KMS-11 (cell line): Measurements from ENCODE around the gene NKD1.

Experiments
- H2AFZ ChIP-seq: fragments of 200-600 bp; sonication (generic); 2 replicates; pipeline ENCODE4 v1.6.1; 2016; ENCODE audit warnings: antibody characterized with exemption, mixed run types, low read depth
- H3K27ac ChIP-seq: fragments of 200-600 bp; sonication (generic); 2 replicates; pipeline ENCODE4 v1.6.1; 2016; ENCODE audit warnings: mild to moderate bottlenecking, mixed run types
- H3K27me3 ChIP-seq: fragments of 200-600 bp; sonication (generic); 2 replicates; pipeline ENCODE4 v1.6.1; 2017; ENCODE audit warnings: mild to moderate bottlenecking, low read depth, mixed run types, moderate library complexity; ENCODE audit not compliant: insufficient read depth
- H3K36me3 ChIP-seq: fragments of 200-600 bp; sonication (generic); 2 replicates; pipeline ENCODE4 v1.6.1; 2017; ENCODE audit warnings: mild to moderate bottlenecking, mixed run types; ENCODE audit not compliant: insufficient read depth
- H3K4me1 ChIP-seq: fragments of 200-600 bp; sonication (generic); 2 replicates; pipeline ENCODE4 v1.6.1; 2016; ENCODE audit warnings: mild to moderate bottlenecking, low read depth, mixed run types; ENCODE audit not compliant: poor library complexity, severe bottlenecking
- H3K4me2 ChIP-seq: fragments of 200-600 bp; sonication (generic); 2 replicates; pipeline ENCODE4 v1.7.0; 2016; ENCODE audit warnings: mild to moderate bottlenecking, mixed run types
- H3K4me3 ChIP-seq: fragments of 200-600 bp; sonication (generic); IDR thresholded peaks from 2 replicates; pipeline ENCODE4 v1.6.1; 2017; ENCODE audit warnings: low read depth, low read length, mixed read lengths; ENCODE audit not compliant: insufficient read depth
- H3K79me2 ChIP-seq: fragments of 200-600 bp; sonication (generic); 2 replicates; pipeline ENCODE4 v1.6.1; 2016; ENCODE audit warnings: low read depth, mixed run types; ENCODE audit not compliant: insufficient read depth
- H3K9ac ChIP-seq: fragments of 200-600 bp; sonication (generic); 2 replicates; pipeline ENCODE4 v1.6.1; 2016; ENCODE audit warnings: mild to moderate bottlenecking, mixed run types
- H4K20me1 ChIP-seq: fragments of 200-600 bp; sonication (generic); 2 replicates; pipeline ENCODE4 v1.6.1; 2016; ENCODE audit warnings: mild to moderate bottlenecking, mixed run types; ENCODE audit not compliant: insufficient read depth
- CTCF ChIP-seq: fragments of 200-600 bp; sonication (generic); conservative IDR thresholded peaks from 2 replicates; pipeline ENCODE4 v1.6.1; 2017; ENCODE audit warnings: low read depth, mild to moderate bottlenecking, antibody characterized with exemption, low read length, moderate library complexity, mixed read lengths

Gene NKD1

GRCh38 chr16:50641818-50642187, 93.6 kb downstream of the NKD1 start:
- Histone ChIP-seq H3K27ac (no peak overlapping the region), H2AFZ (no peak overlapping the region), H3K4me1 (no peaks in the 10 kb centered on the region), H4K20me1 (no peaks in the 10 kb centered on the region), H3K79me2 (no peaks in the 10 kb centered on the region), H3K27me3 (no peaks in the 10 kb centered on the region), H3K4me2 (no peak overlapping the region), H3K36me3 (no peaks in the 10 kb centered on the region), H3K9ac (no peak overlapping the region), H3K4me3 (no peak overlapping the region)
- TF ChIP-seq CTCF = no peak

GRCh38 chr16:50642349-50642748, 94.2 kb downstream of the NKD1 start:
- Histone ChIP-seq H2AFZ (no peak overlapping the region), H3K27ac (no peak overlapping the region), H3K9ac (no peak overlapping the region), H3K27me3 (no peaks in the 10 kb centered on the region), H3K79me2 (no peaks in the 10 kb centered on the region), H3K36me3 (no peaks in the 10 kb centered on the region), H3K4me3 (no peak overlapping the region), H3K4me1 (no peaks in the 10 kb centered on the region), H4K20me1 (no peaks in the 10 kb centered on the region), H3K4me2 (no peak overlapping the region)
- TF ChIP-seq CTCF = no peak

GRCh38 chr16:50643192-50643591, 95.0 kb downstream of the NKD1 start:
- Histone ChIP-seq H3K4me1 (no peaks in the 10 kb centered on the region), H3K4me3 (no peak overlapping the region), H2AFZ (no peak overlapping the region), H3K27ac (no peak overlapping the region), H3K4me2 (no peak overlapping the region), H3K27me3 (no peaks in the 10 kb centered on the region), H3K36me3 (no peaks in the 10 kb centered on the region), H3K79me2 (no peaks in the 10 kb centered on the region), H3K9ac (no peak overlapping the region), H4K20me1 (no peaks in the 10 kb centered on the region)
- no peak for TF ChIP-seq CTCF

- H3K4me2 ChIP-seq = no peak overlapping the region
- H3K27me3 ChIP-seq = no peaks in the 10 kb centered on the region
- H3K4me3 ChIP-seq = no peak overlapping the region
- no peaks in the 10 kb centered on the region for H3K79me2 ChIP-seq
- TF ChIP-seq CTCF = no peak
- H2AFZ ChIP-seq = no peak overlapping the region
- H3K27ac ChIP-seq = no peak overlapping the region
- no peaks in the 10 kb centered on the region for H3K4me1 ChIP-seq
- H3K36me3 ChIP-seq = no peaks in the 10 kb centered on the region
- H4K20me1 ChIP-seq = no peaks in the 10 kb centered on the region
- no peak overlapping the region for H3K9ac ChIP-seq
These were observed 96.0 kb downstream of the NKD1 start for GRCh38 chr16:50644245-50644644.

- Histone ChIP-seq H3K27ac (no peak overlapping the region), H3K4me2 (no peak overlapping the region), H3K9ac (no peak overlapping the region), H3K4me1 (no peaks in the 10 kb centered on the region), H3K36me3 (no peaks in the 10 kb centered on the region), H2AFZ (no peak overlapping the region), H3K27me3 (no peaks in the 10 kb centered on the region), H3K79me2 (no peaks in the 10 kb centered on the region), H4K20me1 (no peaks in the 10 kb centered on the region), H3K4me3 (no peak overlapping the region)
- TF ChIP-seq CTCF = no peak
These were observed 96.5 kb downstream of the NKD1 start for GRCh38 chr16:50644729-50645128.
